Suprapubic skin (tissue), 4 donors: ENCODE results near the gene NR1H4. TPM values are rescaled to one million over a fixed set of nuclear protein-coding genes. Genes with fewer than 3 reads are reported as not detected.
"Not testable (repeated sequence)": the region's sequence is repeated elsewhere in the genome, so short reads cannot be mapped to it uniquely, and the experiment has no call there.

ENCODE experiments used
- DNase-seq, 2 donors: peaks; one replicate each; pipeline ENCODE4 v3.0.0-alpha.2; 2019; ENCODE audit warnings: low spot score in 2 of 2
- H3K27ac ChIP-seq: fragments of 200-600 bp; sonication (generic); one replicate; pipeline ENCODE4 v1.5.1; 2019
- H3K27me3 ChIP-seq: fragments of 200-600 bp; sonication (generic); one replicate; pipeline ENCODE4 v1.5.1; 2019
- H3K36me3 ChIP-seq: fragments of 200-600 bp; sonication (generic); one replicate; pipeline ENCODE4 v1.5.1; 2019
- H3K4me1 ChIP-seq: fragments of 200-600 bp; sonication (generic); one replicate; pipeline ENCODE4 v1.5.1; 2019
- H3K4me3 ChIP-seq: fragments of 200-600 bp; sonication (generic); one replicate; pipeline ENCODE4 v1.5.1; 2019; ENCODE audit warnings: mild to moderate bottlenecking
- H3K9me3 ChIP-seq: fragments of 200-600 bp; sonication (generic); one replicate; pipeline ENCODE4 v1.5.1; 2019
- CTCF ChIP-seq, 2 donors: fragments of 200-600 bp in 1 of 2; fragments of 450-650 bp in 1 of 2; sonication (generic) in 1 of 2; IDR thresholded peaks; one replicate each; pipeline ENCODE4 v1.5.1; 2016 to 2019; ENCODE audit warnings: antibody characterized with exemption in 2 of 2, mild to moderate bottlenecking in 1 of 2, moderate library complexity in 1 of 2
- EP300 ChIP-seq: sonication (generic); formaldehyde crosslinking; IDR thresholded peaks from one replicate; pipeline ENCODE4 v1.6.1; 2017; ENCODE audit warnings: antibody characterized with exemption
- POLR2A ChIP-seq, 2 donors: fragments of 450-650 bp; IDR thresholded peaks; one replicate each; pipeline ENCODE4 v1.6.1; 2017; ENCODE audit warnings: antibody characterized with exemption in 2 of 2, mild to moderate bottlenecking in 2 of 2, moderate library complexity in 2 of 2
- POLR2AphosphoS5 ChIP-seq, 3 donors: sonication (generic); formaldehyde crosslinking; IDR thresholded peaks; one replicate each; pipeline ENCODE4 v1.6.1; 2017; ENCODE audit warnings: antibody characterized with exemption in 3 of 3
- WGBS: methylation state at CpG from one replicate; pipeline ENCODE4 v1.1.5; 2018; 5-methylcytosine and 5-hydroxymethylcytosine counted together
- total RNA-seq, 4 donors: library from RNA; depleted of rRNA; stranded (reverse); fragments of >200 nt; gene quantifications; one replicate each; pipeline ENCODE4 v1.1.0, GENCODE V29; 2016

NR1H4 gene
- total RNA-seq, 4 donors from 2014 or later = not detected

GRCh38 chr12:100593490-100593889, 119.8 kb downstream of the NR1H4 start:
- DNase-seq = no peak
- Histone ChIP-seq H3K4me1 (no peaks in the 10 kb centered on the region), H3K27ac (no peak overlapping the region), H3K27me3 (no peaks in the 10 kb centered on the region), H3K36me3 (no peaks in the 10 kb centered on the region), H3K4me3 (peak overlapping the region; percentile 13), H3K9me3 (peaks cover 1% of the 10 kb centered on the region)
- TF ChIP-seq CTCF (IDR thresholded peaks at IDR 0.05) (no peak), POLR2A (IDR thresholded peaks at IDR 0.05) (no peak), POLR2AphosphoS5 (IDR thresholded peaks at IDR 0.05) (no peak), EP300 (no peak)
- WGBS = 48% methylated on average over 5 of the region's 5 CpGs

GRCh38 chr12:100601626-100602025, 128.0 kb downstream of the NR1H4 start:
- H3K36me3 ChIP-seq = no peaks in the 10 kb centered on the region
- H3K4me3 ChIP-seq = no peak overlapping the region
- no peaks in the 10 kb centered on the region for H3K4me1 ChIP-seq
- DNase-seq = no peak
- H3K27me3 ChIP-seq = no peaks in the 10 kb centered on the region
- H3K9me3 ChIP-seq = no peaks in the 10 kb centered on the region
- TF ChIP-seq EP300 (no peak), POLR2AphosphoS5 (IDR thresholded peaks at IDR 0.05) (no peak), CTCF (IDR thresholded peaks at IDR 0.05) (no peak), POLR2A (IDR thresholded peaks at IDR 0.05) (no peak)
- H3K27ac ChIP-seq = no peak overlapping the region
- WGBS = 85% methylated on average over 1 of the region's 1 CpG

- not testable (repeated sequence) for H3K27ac ChIP-seq, H3K36me3 ChIP-seq, H3K9me3 ChIP-seq, DNase-seq, H3K4me3 ChIP-seq, H3K27me3 ChIP-seq, H3K4me1 ChIP-seq
- 81% methylated on average over 1 of the region's 1 CpG for WGBS
Measured at GRCh38 chr12:100602997-100603396, 129.3 kb downstream of the NR1H4 start.

- DNase-seq = no peak
- Histone ChIP-seq H3K9me3 (no peaks in the 10 kb centered on the region), H3K27me3 (no peaks in the 10 kb centered on the region), H3K4me1 (no peaks in the 10 kb centered on the region), H3K27ac (no peak overlapping the region), H3K36me3 (peaks cover 6% of the 10 kb centered on the region), H3K4me3 (no peak overlapping the region)
- TF ChIP-seq EP300 (no peak), POLR2A (IDR thresholded peaks at IDR 0.05) (no peak), CTCF (IDR thresholded peaks at IDR 0.05) (no peak), POLR2AphosphoS5 (IDR thresholded peaks at IDR 0.05) (no peak)
- 100% methylated on average over 1 of the region's 1 CpG for WGBS
Measured at GRCh38 chr12:100608776-100609175, 135.1 kb downstream of the NR1H4 start.

GRCh38 chr12:100610666-100611430, 137.2 kb downstream of the NR1H4 start:
- WGBS = 81% methylated on average over 4 of the region's 4 CpGs

GRCh38 chr12:100612606-100613005, 138.9 kb downstream of the NR1H4 start:
- no peak overlapping the region for H3K27ac ChIP-seq
- no peak for DNase-seq
- peaks cover 6% of the 10 kb centered on the region for H3K36me3 ChIP-seq
- TF ChIP-seq EP300 (no peak), CTCF (IDR thresholded peaks at IDR 0.05) (no peak), POLR2A (IDR thresholded peaks at IDR 0.05) (no peak), POLR2AphosphoS5 (IDR thresholded peaks at IDR 0.05) (no peak)
- no peaks in the 10 kb centered on the region for H3K9me3 ChIP-seq
- no peaks in the 10 kb centered on the region for H3K27me3 ChIP-seq
- no peaks in the 10 kb centered on the region for H3K4me1 ChIP-seq
- H3K4me3 ChIP-seq = no peak overlapping the region
- WGBS = 95% methylated on average over 3 of the region's 3 CpGs

More at GRCh38 chr12:100610666-100611430, 137.2 kb downstream of the NR1H4 start:
- Histone ChIP-seq H3K27me3 (no peaks in the 10 kb centered on the region), H3K9me3 (no peaks in the 10 kb centered on the region), H3K4me1 (no peaks in the 10 kb centered on the region), H3K27ac (no peak overlapping the region), H3K36me3 (peaks cover 6% of the 10 kb centered on the region), H3K4me3 (no peak overlapping the region)
- DNase-seq = no peak
- TF ChIP-seq POLR2AphosphoS5 (IDR thresholded peaks at IDR 0.05) = no peak

Other genes starting within 250 kb of the NR1H4 start
- gene DEPDC4, start 206.8 kb upstream of the NR1H4 start, total RNA-seq = 1 to 10 TPM in 1 of 4 donors, under 1 TPM in 2, not detected in 1; 0.64 to 2.3 (median 0.72) TPM
- 10 to 100 TPM; 25.4 to 52.4 (median 43.4) TPM for gene SCYL2, start 206.7 kb upstream of the NR1H4 start, total RNA-seq
- gene SLC17A8, start 116.8 kb upstream of the NR1H4 start, total RNA-seq = under 1 TPM in 1 of 4 donors, not detected in 3; 0.81 TPM
- 10 to 100 TPM in 1 of 4 donors, 1 to 10 TPM in 3; 5.1 to 14.3 (median 5.7) TPM for gene GAS2L3, start 99.8 kb downstream of the NR1H4 start, total RNA-seq